Fibroblast of lung (primary cell): Measurements from ENCODE around the gene MAPKAP1. TPM values are rescaled to one million over a fixed set of nuclear protein-coding genes. Genes with fewer than 3 reads are reported as not detected.
"Not testable (repeated sequence)": the region's sequence is repeated elsewhere in the genome, so short reads cannot be mapped to it uniquely, and the experiment has no call there.

ENCODE experiments used
- DNase-seq, 2 donors: peaks; one replicate each; pipeline versions ENCODE4 v3.0.0 to v3.0.0-alpha.2; 2010; ENCODE audit warnings: low read depth in 2 of 2
- H2AFZ ChIP-seq: 2 replicates; pipeline ENCODE4 v1.5.1; 2012; ENCODE audit warnings: low read length, control low read depth, inconsistent platforms
- H3K27ac ChIP-seq: 2 replicates; pipeline ENCODE4 v1.5.1; 2011; ENCODE audit warnings: low read length, control low read depth; ENCODE audit not compliant: insufficient read depth
- H3K27me3 ChIP-seq: 2 replicates; pipeline ENCODE4 v1.5.1; 2011; ENCODE audit warnings: mild to moderate bottlenecking, low read length; ENCODE audit not compliant: control insufficient read depth, insufficient read depth
- H3K36me3 ChIP-seq: 2 replicates; pipeline ENCODE4 v1.5.1; 2011; ENCODE audit warnings: low read length; ENCODE audit not compliant: control insufficient read depth, insufficient read depth
- H3K4me1 ChIP-seq: 2 replicates; pipeline ENCODE4 v1.5.1; 2011; ENCODE audit warnings: low read length; ENCODE audit not compliant: control insufficient read depth, insufficient read depth; ENCODE audit errors: extremely low read depth
- H3K4me2 ChIP-seq: 2 replicates; pipeline ENCODE4 v1.5.1; 2011; ENCODE audit warnings: low read length, control low read depth; ENCODE audit not compliant: insufficient read depth; ENCODE audit errors: extremely low read depth
- H3K4me3 ChIP-seq, 4 experiments: fragments of 200-600 bp in 1 of 4; sonication (generic) in 1 of 4; replicated peaks in 1 of 4; 2 replicates each; pipeline ENCODE4 v1.5.1; 2011 to 2016; ENCODE audit warnings: low read length in 4 of 4, low read depth in 3 of 4, mild to moderate bottlenecking in 3 of 4, control low read depth in 2 of 4, inconsistent platforms in 1 of 4, mixed read lengths in 1 of 4; ENCODE audit not compliant: insufficient read depth in 1 of 4; ENCODE audit errors: control extremely low read depth in 1 of 4
- H3K79me2 ChIP-seq: 2 replicates; pipeline ENCODE4 v1.5.1; 2012; ENCODE audit warnings: mild to moderate bottlenecking, low read length, inconsistent platforms; ENCODE audit not compliant: control insufficient read depth, insufficient read depth
- H3K9ac ChIP-seq: 2 replicates; pipeline ENCODE4 v1.5.1; 2011; ENCODE audit warnings: mild to moderate bottlenecking, low read length, control low read depth; ENCODE audit not compliant: insufficient read depth
- H3K9me3 ChIP-seq: 2 replicates; pipeline ENCODE4 v1.5.1; 2012; ENCODE audit warnings: low read depth, low read length; ENCODE audit not compliant: control insufficient read depth, insufficient read depth
- H4K20me1 ChIP-seq: 2 replicates; pipeline ENCODE4 v1.5.1; 2011; ENCODE audit warnings: low read length; ENCODE audit not compliant: control insufficient read depth, insufficient read depth; ENCODE audit errors: extremely low read depth
- EZH2 ChIP-seq: IDR thresholded peaks from 2 replicates; pipeline ENCODE4 v1.5.1; 2012; ENCODE audit warnings: low read length, control low read depth, mild to moderate bottlenecking; ENCODE audit errors: missing control alignments
- polyA plus RNA-seq, 2 donors: library from polyadenylated mRNA; depleted of rRNA in 1 of 2; stranded (reverse) in 1 of 2; unstranded in 1 of 2; fragments of >200 nt; gene quantifications; 2 replicates each; pipeline ENCODE4 v1.2.1, GENCODE V29; 2011 to 2012; ENCODE audit warnings: missing spikeins in 1 of 2
- total RNA-seq: library from RNA; depleted of rRNA; stranded (reverse); fragments of >200 nt; gene quantifications from 2 replicates; pipeline ENCODE4 v1.2.1, GENCODE V29; 2014
- TF ChIP-seq, protein P1 (sequence below), 2 donors: IDR thresholded peaks in 1 of 2; conservative IDR thresholded peaks in 1 of 2; 1 replicate in 1 of 2; 2 replicates in 1 of 2; pipeline ENCODE4 v1.5.1; 2011 to 2012; ENCODE audit warnings: low read length in 2 of 2, control low read depth in 1 of 2, inconsistent platforms in 1 of 2, low read depth in 1 of 2, mild to moderate bottlenecking in 1 of 2

MAPKAP1 gene
- total and polyA plus RNA-seq, 2 donors (not counting 1 experiment from before 2014, with no cell fraction given) = 63.7 to 127 TPM

DNA sequence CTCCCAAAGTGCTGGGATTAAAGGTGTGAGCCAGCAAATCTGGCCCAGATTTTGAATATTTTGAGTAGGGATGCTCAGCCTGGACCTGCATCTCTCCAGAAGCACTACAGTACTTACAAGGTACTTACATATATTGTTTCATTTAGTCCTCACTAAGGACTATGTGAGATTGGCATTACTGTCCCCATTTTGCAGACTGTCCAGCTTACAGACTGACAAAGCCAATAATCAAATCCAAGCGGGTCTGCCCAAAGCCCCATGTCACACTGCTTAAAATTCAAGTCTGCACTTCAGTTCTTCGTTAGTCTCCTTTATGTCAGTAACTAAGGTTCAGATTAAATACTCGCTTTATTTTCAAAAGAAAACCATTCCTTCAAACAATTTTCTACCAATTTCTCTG lies 7.1 kb downstream of the MAPKAP1 start:
- H3K36me3 ChIP-seq = no peaks in the 10 kb centered on the region
- H4K20me1 ChIP-seq = no peaks in the 10 kb centered on the region
- no peak overlapping the region for H3K27ac ChIP-seq
- H3K9ac ChIP-seq = no peak overlapping the region
- no peaks in the 10 kb centered on the region for H3K4me1 ChIP-seq
- H3K79me2 ChIP-seq = peaks cover 78% of the 10 kb centered on the region
- H2AFZ ChIP-seq = no peak overlapping the region
- H3K27me3 ChIP-seq = no peaks in the 10 kb centered on the region
- H3K9me3 ChIP-seq = no peaks in the 10 kb centered on the region
- no peak for DNase-seq
- H3K4me2 ChIP-seq = no peak overlapping the region
- no peak overlapping the region for H3K4me3 ChIP-seq
- no peak for TF ChIP-seq EZH2
- TF ChIP-seq, protein P1, sequence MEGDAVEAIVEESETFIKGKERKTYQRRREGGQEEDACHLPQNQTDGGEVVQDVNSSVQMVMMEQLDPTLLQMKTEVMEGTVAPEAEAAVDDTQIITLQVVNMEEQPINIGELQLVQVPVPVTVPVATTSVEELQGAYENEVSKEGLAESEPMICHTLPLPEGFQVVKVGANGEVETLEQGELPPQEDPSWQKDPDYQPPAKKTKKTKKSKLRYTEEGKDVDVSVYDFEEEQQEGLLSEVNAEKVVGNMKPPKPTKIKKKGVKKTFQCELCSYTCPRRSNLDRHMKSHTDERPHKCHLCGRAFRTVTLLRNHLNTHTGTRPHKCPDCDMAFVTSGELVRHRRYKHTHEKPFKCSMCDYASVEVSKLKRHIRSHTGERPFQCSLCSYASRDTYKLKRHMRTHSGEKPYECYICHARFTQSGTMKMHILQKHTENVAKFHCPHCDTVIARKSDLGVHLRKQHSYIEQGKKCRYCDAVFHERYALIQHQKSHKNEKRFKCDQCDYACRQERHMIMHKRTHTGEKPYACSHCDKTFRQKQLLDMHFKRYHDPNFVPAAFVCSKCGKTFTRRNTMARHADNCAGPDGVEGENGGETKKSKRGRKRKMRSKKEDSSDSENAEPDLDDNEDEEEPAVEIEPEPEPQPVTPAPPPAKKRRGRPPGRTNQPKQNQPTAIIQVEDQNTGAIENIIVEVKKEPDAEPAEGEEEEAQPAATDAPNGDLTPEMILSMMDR (conservative IDR thresholded peaks at IDR 0.05 in 1 of 2, IDR thresholded peaks at IDR 0.05 in 1 of 2; ENCODE audit: low read depth in 1 of 2, low read length in 2 of 2) = no peak

DNA sequence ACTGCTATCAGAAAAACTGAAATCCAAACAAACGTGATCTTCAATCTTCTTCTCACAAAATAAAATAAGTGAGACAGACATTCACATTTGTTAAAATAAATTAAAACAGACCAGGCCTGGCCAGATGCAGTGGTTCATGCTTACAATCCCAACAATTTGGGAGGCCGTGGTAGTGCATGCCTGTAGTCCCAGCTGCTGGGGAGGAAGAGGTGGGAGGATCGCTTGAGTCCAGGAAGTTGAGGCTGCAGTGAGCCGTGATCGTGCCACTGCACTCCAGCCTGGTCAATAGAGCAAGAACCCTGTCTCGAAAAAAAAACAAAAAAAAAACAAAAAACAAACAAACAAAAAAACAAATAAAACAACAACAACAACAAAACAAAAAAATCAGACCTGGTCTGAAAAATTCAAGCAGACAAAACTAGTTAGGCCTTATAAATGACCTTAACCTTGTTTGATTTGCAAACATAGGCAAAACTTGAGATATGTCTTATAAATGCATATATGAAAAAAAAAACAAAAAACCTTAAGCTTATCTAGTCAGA lies 10.8 kb downstream of the MAPKAP1 start:
- Histone ChIP-seq H3K27me3 (no peaks in the 10 kb centered on the region), H3K4me3 (no peak overlapping the region), H3K4me1 (no peaks in the 10 kb centered on the region), H3K4me2 (no peak overlapping the region), H3K9me3 (no peaks in the 10 kb centered on the region), H4K20me1 (no peaks in the 10 kb centered on the region), H3K27ac (no peak overlapping the region), H3K9ac (no peak overlapping the region), H2AFZ (no peak overlapping the region), H3K79me2 (peaks cover 63% of the 10 kb centered on the region), H3K36me3 (no peaks in the 10 kb centered on the region)
- TF ChIP-seq, protein P1 (conservative IDR thresholded peaks at IDR 0.05 in 1 of 2, IDR thresholded peaks at IDR 0.05 in 1 of 2; ENCODE audit: low read depth in 1 of 2, low read length in 2 of 2) = no peak
- no peak for TF ChIP-seq EZH2
- DNase-seq = no peak

DNA sequence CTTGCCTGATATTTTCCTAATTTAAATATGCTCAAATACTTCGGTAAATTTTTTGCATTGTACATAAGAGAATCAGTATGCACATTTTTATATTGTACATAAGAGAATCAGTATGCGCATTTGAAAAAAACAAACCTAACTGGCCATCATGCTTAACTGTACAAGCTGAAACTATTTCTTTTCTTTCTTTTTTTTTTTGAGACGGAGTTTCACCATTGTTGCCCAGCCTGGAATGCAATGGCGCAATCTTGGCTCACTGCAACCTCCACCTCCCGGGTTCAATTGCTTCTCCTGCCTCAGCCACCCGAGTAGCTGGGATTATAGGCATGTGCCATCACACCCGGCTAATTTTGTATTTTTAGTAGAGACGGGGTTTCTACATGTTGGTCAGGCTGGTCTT lies 11.5 kb downstream of the MAPKAP1 start:
- H3K27me3 ChIP-seq, H3K9ac ChIP-seq, H3K36me3 ChIP-seq, H3K4me1 ChIP-seq, H2AFZ ChIP-seq, H3K4me3 ChIP-seq, H4K20me1 ChIP-seq, H3K9me3 ChIP-seq, H3K27ac ChIP-seq, DNase-seq, H3K4me2 ChIP-seq: not testable (repeated sequence)
- H3K79me2 ChIP-seq = peaks cover 60% of the 10 kb centered on the region
